Left renal cortex interstitium (tissue), 4 donors: Measurements from ENCODE around the gene STX8. TPM values are rescaled to one million over a fixed set of nuclear protein-coding genes. Genes with fewer than 3 reads are reported as not detected.

Experiments
- DNase-seq, 4 donors: peaks; one replicate each; pipeline ENCODE4 v3.0.0-alpha.2; 2013; ENCODE audit warnings: low read depth in 4 of 4, low spot score in 2 of 4, missing footprints in 1 of 4
- polyA plus RNA-seq, 4 donors: library from polyadenylated mRNA; unstranded; fragments of 120-200 nt; gene quantifications; one replicate each; pipeline ENCODE4 v1.2.1, GENCODE V29; 2013; ENCODE audit not compliant: insufficient read length in 4 of 4

The STX8 gene
- polyA plus RNA-seq, 4 donors, result 59.1 to 71.2 (median 61.9) TPM

- no peak for DNase-seq
These were observed 341.9 kb downstream of the STX8 start for GRCh38 chr17:9233761-9234160.

GRCh38 chr17:9233271-9233599, 342.4 kb downstream of the STX8 start:
- DNase-seq, result no peak

GRCh38 chr17:9232591-9233270, 342.9 kb downstream of the STX8 start:
- peak in 1 of 4 donors; percentile 72 for DNase-seq

GRCh38 chr17:9232155-9232475, 343.5 kb downstream of the STX8 start:
- DNase-seq, result no peak

- DNase-seq, result no peak
These were observed 344.0 kb downstream of the STX8 start for GRCh38 chr17:9231449-9232154.

- no peak for DNase-seq
These were observed 344.8 kb downstream of the STX8 start for GRCh38 chr17:9230861-9231260.

- DNase-seq, result no peak
These were observed 345.3 kb downstream of the STX8 start for GRCh38 chr17:9230346-9230745.

GRCh38 chr17:9229826-9230201, 345.8 kb downstream of the STX8 start:
- no peak for DNase-seq

GRCh38 chr17:9229160-9229825, 346.3 kb downstream of the STX8 start:
- no peak for DNase-seq

- no peak for DNase-seq
These were observed 347.0 kb downstream of the STX8 start for GRCh38 chr17:9228408-9229159.

- no peak for DNase-seq
These were observed 347.7 kb downstream of the STX8 start for GRCh38 chr17:9227819-9228407.

- no peak for DNase-seq
These were observed 348.9 kb downstream of the STX8 start for GRCh38 chr17:9226794-9227135.

GRCh38 chr17:9226130-9226793, 349.4 kb downstream of the STX8 start:
- no peak for DNase-seq

GRCh38 chr17:9225305-9226101, 350.1 kb downstream of the STX8 start:
- no peak for DNase-seq

GRCh38 chr17:9224485-9224884, 351.1 kb downstream of the STX8 start:
- no peak for DNase-seq

- DNase-seq, result no peak
These were observed 352.1 kb downstream of the STX8 start for GRCh38 chr17:9223531-9223930.

GRCh38 chr17:9221922-9222180, 353.8 kb downstream of the STX8 start:
- no peak for DNase-seq

- no peak for DNase-seq
These were observed 354.3 kb downstream of the STX8 start for GRCh38 chr17:9221147-9221921.

GRCh38 chr17:9220398-9221146, 355.0 kb downstream of the STX8 start:
- DNase-seq, result no peak
